Natural killer cell (primary cell): Measurements from ENCODE around the gene MED13L. TPM values are rescaled to one million over a fixed set of nuclear protein-coding genes. Genes with fewer than 3 reads are reported as not detected.

Source experiments
- ATAC-seq, 3 donors: fragments of 150-1000 bp in 2 of 3; fragments of 200-7000 bp in 1 of 3; cut with Tn5 transposase; 1 replicate in 1 of 3; 2 replicates in 2 of 3; pipeline ENCODE4 v1.10.0; 2021; ENCODE audit warnings: mild to moderate bottlenecking in 2 of 3, moderate library complexity in 2 of 3
- DNase-seq, 2 donors: peaks; one replicate each; pipeline versions ENCODE4 v3.0.0 to v3.0.0-alpha.2; 2013 to 2021; ENCODE audit warnings: mixed read lengths in 1 of 2
- H3K27ac ChIP-seq: one replicate; pipeline ENCODE4 v1.5.1; 2013; ENCODE audit warnings: mild to moderate bottlenecking, low read length
- H3K27me3 ChIP-seq: one replicate; pipeline ENCODE4 v1.6.1; 2013; ENCODE audit warnings: low read length; ENCODE audit not compliant: control insufficient read depth, insufficient read depth
- H3K36me3 ChIP-seq: one replicate; pipeline ENCODE4 v1.6.1; 2013; ENCODE audit warnings: low read length; ENCODE audit not compliant: control insufficient read depth, insufficient read depth
- H3K4me1 ChIP-seq: one replicate; pipeline ENCODE4 v1.6.1; 2013; ENCODE audit warnings: low read length; ENCODE audit not compliant: control insufficient read depth, insufficient read depth
- H3K4me3 ChIP-seq: one replicate; pipeline ENCODE4 v1.5.1; 2013; ENCODE audit warnings: low read length
- H3K9me3 ChIP-seq: one replicate; pipeline ENCODE4 v1.6.1; 2013; ENCODE audit warnings: low read length; ENCODE audit not compliant: control insufficient read depth, insufficient read depth
- H3K27ac Mint-ChIP-seq, 2 donors: one replicate each; pipeline ENCODE4 v1.8.0; 2022; ENCODE audit warnings: mild to moderate bottlenecking in 2 of 2, mixed read lengths in 2 of 2, moderate library complexity in 1 of 2
- H3K27me3 Mint-ChIP-seq, 2 donors: one replicate each; pipeline ENCODE4 v1.8.0; 2022; ENCODE audit warnings: low read depth in 2 of 2, mixed read lengths in 2 of 2
- H3K36me3 Mint-ChIP-seq: one replicate; pipeline ENCODE4 v1.8.0; 2022; ENCODE audit warnings: mixed read lengths
- H3K4me1 Mint-ChIP-seq, 2 donors: one replicate each; pipeline ENCODE4 v1.8.0; 2022; ENCODE audit warnings: mixed read lengths in 2 of 2
- H3K4me3 Mint-ChIP-seq: one replicate; pipeline ENCODE4 v1.8.0; 2022; ENCODE audit warnings: mild to moderate bottlenecking, moderate library complexity, mixed read lengths
- H3K9me3 Mint-ChIP-seq, 2 donors: one replicate each; pipeline ENCODE4 v1.8.0; 2022; ENCODE audit warnings: mixed read lengths in 2 of 2
- CTCF ChIP-seq: fragments of 200-600 bp; IDR thresholded peaks from one replicate; pipeline ENCODE4 v1.8.0; 2022; ENCODE audit warnings: antibody characterized with exemption
- WGBS: methylation state at CpG from one replicate; pipeline ENCODE4 v1.1.7; 2013; ENCODE audit warnings: missing lambda C conversion rate; ENCODE audit not compliant: insufficient coverage; 5-methylcytosine and 5-hydroxymethylcytosine counted together
- intact Hi-C: fragments of 100-400 bp; cut with micrococcal nuclease; formaldehyde crosslinking; loops from one replicate; pipeline ENCODE4 v1.14.2; 2022
- total RNA-seq, 4 donors: library from RNA; stranded (reverse); fragments of 120-200 nt in 1 of 4; gene quantifications; one replicate each; pipeline versions ENCODE4 v1.2.3 to v1.2.4, GENCODE V29; 2013 to 2022

The MED13L gene
- total RNA-seq, 3 donors from 2014 or later (not counting 1 experiment from before 2014, with no cell fraction given), result 237 to 316 (median 240) TPM

- Mint-ChIP-seq H3K27me3 (no peaks in the 10 kb centered on the region), H3K4me1 (peaks cover 41 to 49% of the 10 kb centered on the region in 2 donors), H3K27ac (peak overlapping the region; percentile 71 to 85), H3K4me3 (peak overlapping the region; percentile 71), H3K36me3 (no peaks in the 10 kb centered on the region), H3K9me3 (no peaks in the 10 kb centered on the region)
- H3K36me3 ChIP-seq, result no peaks in the 10 kb centered on the region
- H3K27ac ChIP-seq, result peak overlapping the region; percentile 48
- no peaks in the 10 kb centered on the region for H3K9me3 ChIP-seq
- peaks cover 11% of the 10 kb centered on the region for H3K4me1 ChIP-seq
- no peak for DNase-seq
- WGBS, result 19% methylated on average over 3 of the region's 3 CpGs
- no peak for TF ChIP-seq CTCF
- intact Hi-C loops, result no loop called here
- H3K27me3 ChIP-seq, result no peaks in the 10 kb centered on the region
- H3K4me3 ChIP-seq, result no peak overlapping the region
- ATAC-seq, result peak; percentile 61 to 74 (median 70)
Observed at GRCh38 chr12:116087399-116087798, 190.1 kb downstream of the MED13L start.

- ATAC-seq (no peak), DNase-seq (no peak)
- Mint-ChIP-seq H3K4me1 (peaks cover 8 to 12% of the 10 kb centered on the region in 2 donors), H3K27me3 (no peaks in the 10 kb centered on the region), H3K4me3 (no peak overlapping the region), H3K9me3 (no peaks in the 10 kb centered on the region), H3K36me3 (no peaks in the 10 kb centered on the region), H3K27ac (no peak overlapping the region)
- Histone ChIP-seq H3K9me3 (no peaks in the 10 kb centered on the region), H3K27ac (no peak overlapping the region), H3K36me3 (no peaks in the 10 kb centered on the region), H3K4me3 (no peak overlapping the region), H3K27me3 (no peaks in the 10 kb centered on the region), H3K4me1 (no peaks in the 10 kb centered on the region)
- WGBS, result 75% methylated on average over 2 of the region's 3 CpGs
- no peak for TF ChIP-seq CTCF
- intact Hi-C loops, result no loop called here
Observed at GRCh38 chr12:116080415-116080814, 197.1 kb downstream of the MED13L start.

- Histone ChIP-seq H3K36me3 (no peaks in the 10 kb centered on the region), H3K27ac (no peak overlapping the region), H3K9me3 (no peaks in the 10 kb centered on the region), H3K4me3 (no peak overlapping the region), H3K27me3 (no peaks in the 10 kb centered on the region), H3K4me1 (no peaks in the 10 kb centered on the region)
- H3K4me3 Mint-ChIP-seq, result no peak overlapping the region
- peaks cover 11 to 16% of the 10 kb centered on the region in 2 donors for H3K4me1 Mint-ChIP-seq
- 100% methylated on average over 1 of the region's 1 CpG for WGBS
- H3K27me3 Mint-ChIP-seq, result no peaks in the 10 kb centered on the region
- no peaks in the 10 kb centered on the region for H3K9me3 Mint-ChIP-seq
- H3K36me3 Mint-ChIP-seq, result no peaks in the 10 kb centered on the region
- ATAC-seq (no peak), DNase-seq (no peak)
- no peak overlapping the region for H3K27ac Mint-ChIP-seq
- intact Hi-C loops, result no loop called here
- no peak for TF ChIP-seq CTCF
Observed at GRCh38 chr12:116078396-116078795, 199.1 kb downstream of the MED13L start.

- DNase-seq, result no peak
- Mint-ChIP-seq H3K27me3 (no peaks in the 10 kb centered on the region), H3K27ac (no peak overlapping the region), H3K36me3 (no peaks in the 10 kb centered on the region), H3K9me3 (no peaks in the 10 kb centered on the region), H3K4me1 (peaks cover 11 to 14% of the 10 kb centered on the region in 2 donors), H3K4me3 (no peak overlapping the region)
- intact Hi-C loops, result no loop called here
- Histone ChIP-seq H3K4me1 (no peaks in the 10 kb centered on the region), H3K27ac (no peak overlapping the region), H3K36me3 (no peaks in the 10 kb centered on the region), H3K27me3 (no peaks in the 10 kb centered on the region), H3K9me3 (no peaks in the 10 kb centered on the region), H3K4me3 (no peak overlapping the region)
- no peak for ATAC-seq
- TF ChIP-seq CTCF, result no peak
Observed at GRCh38 chr12:116077431-116077830, 200.1 kb downstream of the MED13L start.
